SW 1271 (cell line): ENCODE results near the gene RMRP.
A peak's percentile ranks its signal among the peaks of the same experiment; 100 is the strongest.
"Not testable (repeated sequence)": the region's sequence is repeated elsewhere in the genome, so short reads cannot be mapped to it uniquely, and the experiment has no call there.

Experiments used
- DNase-seq, 2 experiments: peaks; one replicate each; lab custom pipeline; 2025; lab: John Stamatoyannopoulos, UW

Gene RMRP

GRCh38 chr9:35641478-35641877 lies 16.3 kb downstream of the RMRP start:
- not testable (repeated sequence) for DNase-seq

DNA sequence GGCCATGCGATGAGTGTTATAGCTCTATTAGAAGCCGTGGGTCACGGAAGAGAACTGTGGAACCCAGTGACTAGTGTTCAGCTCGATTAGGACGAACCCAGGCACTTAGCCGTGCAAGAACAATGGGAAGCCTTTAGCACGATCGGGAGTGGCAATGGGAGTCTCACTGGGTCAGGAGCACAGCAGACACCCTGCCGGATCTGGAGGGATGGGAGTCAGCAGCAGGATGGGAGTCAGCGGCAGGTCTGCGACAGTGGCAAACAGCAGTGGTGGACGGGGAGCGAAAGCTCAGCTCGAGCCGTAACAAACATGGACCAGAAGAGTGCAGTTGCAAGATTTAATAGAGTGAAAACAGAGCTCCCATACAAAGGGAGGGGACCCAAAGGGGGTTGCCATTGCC lies 17.4 kb downstream of the RMRP start:
- not testable (repeated sequence) for DNase-seq

- no peak for DNase-seq
These were observed 18.2 kb downstream of the RMRP start for GRCh38 chr9:35639631-35640030.

DNA sequence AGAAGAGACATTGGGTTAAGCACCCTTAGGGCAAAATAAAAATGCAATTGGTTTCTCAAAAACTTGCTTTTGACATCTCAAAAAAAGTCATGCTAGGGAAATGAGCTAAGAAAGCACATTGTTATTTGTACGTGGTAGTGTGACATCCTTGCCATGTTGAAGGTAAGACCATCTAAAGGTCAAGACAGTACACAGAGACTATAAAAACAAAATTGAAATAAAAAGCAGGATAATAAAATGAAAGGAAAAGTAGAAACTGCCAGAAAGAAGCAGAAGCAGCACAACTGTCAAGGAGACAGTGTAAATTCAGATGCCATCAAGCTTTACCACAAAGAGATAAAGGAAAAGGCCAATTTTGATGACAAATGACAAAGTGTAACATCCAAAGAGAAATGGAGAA lies 18.6 kb downstream of the RMRP start:
- DNase-seq = not testable (repeated sequence)

DNA sequence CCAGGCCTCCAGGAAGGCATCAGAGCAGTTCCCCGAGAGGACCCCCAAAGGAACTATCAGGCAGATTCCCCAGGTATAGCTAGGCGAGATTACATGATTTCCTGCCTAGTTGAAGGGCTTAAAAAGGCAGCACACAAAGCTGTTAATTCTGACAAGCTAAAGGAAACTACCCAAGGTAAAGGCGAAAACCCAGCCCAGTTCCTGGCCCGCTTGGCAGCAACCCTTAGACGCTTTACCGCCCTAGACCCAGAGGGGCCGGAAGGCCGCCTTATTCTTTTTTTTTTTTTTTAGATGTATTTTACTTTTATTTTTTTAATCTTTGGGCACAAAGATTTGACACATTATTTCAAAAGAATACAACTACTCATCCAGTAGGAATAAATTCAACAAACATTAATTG lies 19.1 kb downstream of the RMRP start:
- DNase-seq = not testable (repeated sequence)

DNA sequence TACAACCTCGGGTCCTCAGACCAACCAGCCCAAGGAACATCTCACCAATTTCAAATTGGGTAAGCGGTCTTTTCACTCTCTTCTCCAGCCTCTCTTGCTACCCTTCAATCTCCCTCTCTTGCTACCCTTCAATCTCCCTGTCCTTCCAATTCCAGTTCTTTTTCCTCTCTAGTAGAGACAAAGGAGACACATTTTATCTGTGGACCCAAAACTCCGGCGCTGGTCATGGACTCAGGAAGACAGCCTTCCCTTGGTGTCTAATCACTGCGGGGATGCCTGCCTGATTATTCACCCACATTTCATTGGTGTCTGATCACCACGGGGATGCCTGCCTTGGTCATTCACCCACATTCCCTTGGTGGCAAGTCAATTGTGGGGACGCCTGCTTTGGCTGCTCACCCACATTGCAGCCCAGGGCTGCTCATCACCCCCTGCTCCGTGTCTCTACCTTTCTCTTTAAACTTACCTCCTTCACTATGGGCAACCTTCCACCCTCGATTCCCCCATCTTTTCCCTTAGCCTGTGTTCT lies 20.3 kb downstream of the RMRP start:
- not testable (repeated sequence) for DNase-seq

DNA sequence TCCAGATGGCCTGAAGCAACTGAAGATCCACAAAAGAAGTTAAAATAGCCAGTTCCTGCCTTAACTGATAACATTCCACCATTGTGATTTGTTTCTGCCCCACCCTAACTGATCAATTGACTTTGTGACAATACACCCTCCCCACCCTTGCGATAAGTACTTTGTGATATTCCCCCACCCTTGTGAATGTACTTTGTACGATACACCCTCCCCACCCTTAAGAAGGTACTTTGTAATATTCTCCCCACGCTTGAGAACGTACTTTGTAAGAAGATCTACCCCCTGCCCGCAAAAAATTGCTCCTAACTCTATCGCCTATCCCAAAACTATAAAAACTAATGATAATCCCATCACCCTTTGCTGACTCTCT lies 21.0 kb downstream of the RMRP start:
- not testable (repeated sequence) for DNase-seq

DNA sequence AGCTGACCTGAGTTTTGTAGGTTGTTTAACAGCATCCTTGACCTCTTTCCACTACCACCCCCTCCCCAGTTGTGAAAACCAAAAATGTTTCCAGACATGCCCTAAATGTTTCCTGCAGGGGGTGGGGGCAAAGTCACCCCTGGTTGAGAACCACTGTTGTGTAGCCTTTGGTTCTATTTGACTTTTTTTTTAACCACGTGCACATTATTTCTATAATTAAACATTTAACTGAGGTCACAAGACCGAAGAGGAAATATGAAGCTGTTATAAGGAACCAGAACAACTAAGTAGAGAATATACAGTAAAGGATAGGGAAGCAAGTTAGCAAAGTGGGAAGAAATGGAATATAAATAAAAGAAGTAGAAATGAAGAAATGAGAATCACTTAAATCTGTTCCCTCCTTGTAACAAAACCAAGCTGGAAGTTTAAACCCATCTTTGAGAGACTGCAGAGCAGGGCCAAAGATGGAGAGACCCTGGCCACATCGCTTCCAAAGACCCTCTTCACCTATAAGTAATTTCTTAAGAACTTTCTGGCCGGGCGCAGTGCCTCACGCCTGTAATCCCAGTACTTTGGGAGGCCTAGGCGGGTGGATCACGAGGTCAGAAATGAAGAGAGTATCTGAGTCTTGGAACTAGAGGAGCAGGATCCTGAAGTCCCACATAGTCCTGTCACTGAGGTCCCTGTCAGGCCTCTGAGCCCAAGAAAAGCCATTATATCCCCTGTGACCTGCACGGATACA lies 21.5 kb downstream of the RMRP start:
- no peak for DNase-seq

- DNase-seq = no peak
These were observed 22.1 kb downstream of the RMRP start for GRCh38 chr9:35635730-35636129.

- DNase-seq = no peak
These were observed 28.2 kb downstream of the RMRP start for GRCh38 chr9:35629597-35629996.

DNA sequence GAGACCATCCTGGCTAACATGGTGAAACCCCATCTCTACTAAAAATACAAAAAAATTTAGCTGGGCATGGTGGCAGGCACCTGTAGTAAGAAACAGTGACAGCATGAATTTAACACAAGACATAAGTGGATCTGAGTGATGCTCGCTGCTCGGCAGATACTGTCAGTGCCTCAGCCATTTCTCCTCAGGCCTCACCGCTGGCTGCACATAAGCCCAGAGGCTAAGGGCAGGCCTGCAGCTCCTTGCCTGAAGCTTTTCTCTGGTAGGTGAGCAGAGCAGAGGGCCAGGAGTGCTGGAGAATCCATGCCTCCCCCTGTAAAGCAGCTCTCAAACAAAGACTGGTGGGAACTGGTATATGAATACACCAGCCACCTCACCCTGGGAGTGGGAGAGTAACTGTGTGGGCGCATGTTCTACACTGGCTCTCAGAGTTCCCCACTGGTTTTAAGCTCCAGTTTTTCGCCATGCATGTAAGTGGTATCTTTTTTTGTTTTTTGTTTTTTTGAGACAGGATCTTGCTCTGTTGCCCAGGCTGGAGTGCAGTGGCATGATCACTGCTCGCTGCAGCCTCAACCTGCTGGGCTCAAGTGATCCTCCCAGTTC lies 29.3 kb downstream of the RMRP start:
- no peak for DNase-seq

GRCh38 chr9:35627575-35627974 lies 30.2 kb downstream of the RMRP start:
- DNase-seq = no peak

- no peak for DNase-seq
These were observed 38.0 kb downstream of the RMRP start for GRCh38 chr9:35619800-35620158.

DNA sequence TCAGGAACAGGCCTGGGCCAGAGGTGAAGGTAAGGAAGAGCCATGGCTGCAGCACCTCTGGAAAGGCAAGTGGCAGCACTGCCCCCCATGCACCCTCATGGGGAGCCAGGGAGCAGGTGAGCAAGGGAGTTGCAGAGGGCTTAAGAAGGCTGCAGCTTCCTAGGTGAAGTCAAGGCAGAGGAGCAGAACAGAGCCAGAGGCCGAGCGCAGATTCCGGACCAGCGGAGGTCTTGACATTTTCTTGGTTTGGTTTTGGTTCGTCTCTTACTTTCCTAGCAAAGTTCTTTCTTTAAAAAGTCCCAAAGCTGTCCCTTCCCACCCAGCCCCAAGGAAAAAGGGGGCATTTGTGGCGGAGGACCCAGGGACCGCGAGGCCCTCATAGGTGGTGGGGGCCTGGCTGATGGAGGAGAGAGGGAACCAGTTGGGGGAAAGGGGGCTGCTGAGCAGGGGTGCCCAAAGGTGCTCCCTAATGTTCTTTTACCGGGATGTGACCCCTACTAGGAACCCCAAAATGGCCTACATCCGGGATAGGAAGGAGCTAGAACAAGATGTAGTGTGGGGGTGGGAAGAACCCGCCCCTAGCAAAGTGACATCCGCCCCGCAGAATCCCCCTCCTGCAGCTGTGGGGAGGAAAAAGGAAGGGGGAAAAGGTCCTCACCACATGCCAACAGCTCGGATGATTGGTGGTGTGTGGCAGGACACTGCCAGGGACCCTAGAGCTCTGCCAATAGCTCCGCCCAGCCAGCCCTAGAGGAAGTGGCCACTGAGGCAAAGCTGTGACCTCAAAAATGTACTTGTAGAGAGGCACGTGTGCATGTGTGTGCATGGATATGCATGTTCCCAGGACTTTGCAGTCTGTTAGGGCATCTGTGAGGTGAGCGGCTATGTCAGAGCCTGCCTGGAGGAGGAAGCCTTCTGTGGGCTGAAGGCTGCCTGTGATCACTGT lies 38.7 kb downstream of the RMRP start:
- no peak for DNase-seq

DNA sequence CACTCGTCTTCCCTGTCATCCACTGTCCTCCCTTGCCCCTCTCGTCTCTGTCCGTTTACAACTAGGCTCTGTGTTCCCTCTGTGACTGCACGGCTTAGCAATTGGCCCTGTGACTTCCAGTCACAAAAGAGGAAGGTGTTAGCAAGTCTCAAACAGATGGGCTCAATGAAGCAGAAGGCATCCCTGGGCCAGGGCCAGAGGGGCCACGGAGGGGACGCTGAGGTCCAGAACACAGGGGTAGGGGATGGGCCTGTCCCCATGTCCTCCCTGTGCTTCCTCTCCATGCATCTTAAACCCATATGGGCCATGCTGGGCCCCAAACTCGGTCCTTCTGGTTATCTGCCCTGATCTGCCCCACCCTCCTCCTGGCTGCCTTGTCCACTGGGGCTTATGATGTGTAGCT lies 39.5 kb downstream of the RMRP start, which contains the start of gene CD72:
Gene CD72 (minus strand): TSS at position 89 of the 403 bp plus-strand sequence. CDS start 110 bp downstream, outside the sequence.
- DNase-seq = no peak

DNA sequence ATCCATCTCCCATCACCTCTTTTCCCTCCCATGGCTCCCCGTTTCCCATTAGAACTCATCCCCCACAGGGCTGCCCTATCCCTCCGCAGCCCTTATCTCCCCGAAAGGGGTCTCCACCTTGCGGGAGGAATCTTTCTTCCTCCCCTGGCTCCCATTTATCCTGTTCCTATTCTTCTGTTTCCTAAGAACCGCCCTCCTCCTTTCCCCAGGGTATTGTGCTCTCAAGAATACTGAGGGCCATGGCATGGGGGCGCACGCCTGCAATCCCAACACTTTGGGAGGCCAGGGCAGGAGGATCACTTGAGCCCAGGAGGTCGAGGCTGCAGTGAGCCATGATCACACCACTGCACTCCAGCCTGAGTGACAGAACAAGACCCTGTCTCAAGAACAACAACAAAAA lies 40.3 kb downstream of the RMRP start:
- DNase-seq = no peak

- peak in 1 of 2 experiments; percentile 19 for DNase-seq
These were observed 40.9 kb downstream of the RMRP start for GRCh38 chr9:35616681-35617459.

DNA sequence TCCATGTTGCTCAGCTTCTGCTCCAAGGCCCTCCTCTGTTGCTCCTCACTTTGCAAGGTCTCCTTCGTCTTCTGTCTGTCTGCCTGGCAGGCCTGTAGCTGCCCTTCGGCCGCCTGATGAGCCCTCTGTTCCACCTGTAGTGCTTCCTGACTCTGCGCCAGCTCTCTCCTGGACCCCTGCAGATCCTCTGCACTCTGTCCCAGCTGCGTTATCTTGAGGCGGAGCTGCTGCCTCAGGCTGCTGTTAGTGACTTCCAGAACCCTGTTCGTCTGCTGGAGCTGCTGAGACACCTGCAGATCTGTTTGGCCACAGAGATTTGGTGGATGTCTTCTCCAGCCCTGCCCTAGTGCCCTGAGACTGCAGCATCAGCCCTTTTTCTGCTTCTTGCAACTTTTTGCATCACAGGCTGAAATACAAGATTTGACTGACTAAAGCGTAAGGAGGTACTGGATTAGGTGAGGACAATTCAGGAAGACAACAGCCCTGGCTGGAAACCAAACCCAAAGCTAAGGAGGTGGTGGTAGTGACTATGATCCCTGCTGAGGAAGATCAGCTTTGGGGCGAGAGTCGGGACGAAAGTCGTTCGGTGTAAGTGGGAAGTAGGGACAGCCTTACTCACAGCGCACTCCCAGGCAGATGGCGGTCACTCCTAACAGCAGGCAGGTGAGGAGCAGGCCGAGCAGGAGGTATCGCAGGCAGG lies 41.7 kb downstream of the RMRP start:
- DNase-seq = no peak

GRCh38 chr9:35612843-35613242 lies 45.0 kb downstream of the RMRP start:
- DNase-seq = no peak

GRCh38 chr9:35612066-35612465 lies 45.8 kb downstream of the RMRP start:
- not testable (repeated sequence) for DNase-seq

DNA sequence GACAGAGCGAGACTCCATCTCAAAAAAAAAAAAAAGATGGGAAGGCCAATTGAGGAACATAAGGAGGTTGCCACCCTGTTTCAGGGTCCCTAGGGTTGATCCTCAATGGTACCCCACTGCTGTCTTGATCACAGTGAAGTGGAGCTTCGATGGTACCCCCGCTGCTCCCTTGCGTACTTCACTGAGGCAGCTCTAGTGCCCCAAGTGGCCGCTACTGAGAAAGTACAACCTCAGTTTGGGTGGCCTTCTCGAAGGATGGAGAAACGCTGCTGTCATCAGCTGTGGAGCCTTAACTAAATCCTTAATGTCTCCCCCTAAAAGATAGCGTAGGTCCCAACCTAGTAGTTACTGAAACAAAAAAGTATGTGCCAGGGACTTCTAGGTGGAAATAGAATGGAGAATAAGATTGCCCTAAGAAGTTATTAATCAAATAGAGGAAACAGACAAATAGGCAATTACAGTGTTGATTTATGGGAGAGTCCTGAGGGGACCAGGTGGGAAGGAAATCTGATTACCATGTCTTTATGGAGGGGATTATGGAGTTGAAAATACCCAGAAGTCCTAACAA lies 46.5 kb downstream of the RMRP start:
- DNase-seq = peak in 1 of 2 experiments; percentile 2
